ENCODE results near the gene MUL1.

The MUL1 gene

GRCh38 chr1:20480243-20480944 is 27.6 kb downstream of the MUL1 start:
- H3K27me3 ChIP-seq (ENCODE audit: control insufficient read depth, insufficient read depth, low read length, poor library complexity, severe bottlenecking): peaks cover 38% of the 10 kb centered on the region
- 79% methylated on average over 10 of the region's 10 CpGs for WGBS, 2 experiments
- no peaks in the 10 kb centered on the region for H3K9me3 ChIP-seq (ENCODE audit: control insufficient read depth, low read length)
- no peak overlapping the region for H3K4me3 ChIP-seq (ENCODE audit: insufficient read depth, low read depth, low read length)
- H3K36me3 ChIP-seq (ENCODE audit: control insufficient read depth, insufficient read depth, low read length): no peaks in the 10 kb centered on the region
- H3K4me1 ChIP-seq (ENCODE audit: control insufficient read depth, insufficient read depth, low read length): peaks cover 46% of the 10 kb centered on the region
- no peak overlapping the region for H3K27ac ChIP-seq (ENCODE audit: insufficient read depth, low read depth, low read length, poor library complexity, severe bottlenecking)

- Histone ChIP-seq H3K9me3 (ENCODE audit: control insufficient read depth, low read length) (no peaks in the 10 kb centered on the region), H3K27me3 (ENCODE audit: control insufficient read depth, insufficient read depth, low read length, poor library complexity, severe bottlenecking) (peaks cover 35% of the 10 kb centered on the region), H3K4me3 (ENCODE audit: insufficient read depth, low read depth, low read length) (no peak overlapping the region), H3K36me3 (ENCODE audit: control insufficient read depth, insufficient read depth, low read length) (no peaks in the 10 kb centered on the region), H3K27ac (ENCODE audit: insufficient read depth, low read depth, low read length, poor library complexity, severe bottlenecking) (no peak overlapping the region), H3K4me1 (ENCODE audit: control insufficient read depth, insufficient read depth, low read length) (peaks cover 49% of the 10 kb centered on the region)
- WGBS, 2 experiments: 95 to 97% methylated on average over 4 of the region's 4 CpGs
These were observed 28.1 kb downstream of the MUL1 start for GRCh38 chr1:20479840-20480239.

- Histone ChIP-seq H3K36me3 (ENCODE audit: control insufficient read depth, insufficient read depth, low read length) (no peaks in the 10 kb centered on the region), H3K27ac (ENCODE audit: insufficient read depth, low read depth, low read length, poor library complexity, severe bottlenecking) (no peak overlapping the region), H3K4me1 (ENCODE audit: control insufficient read depth, insufficient read depth, low read length) (peaks cover 47% of the 10 kb centered on the region), H3K9me3 (ENCODE audit: control insufficient read depth, low read length) (no peaks in the 10 kb centered on the region), H3K4me3 (ENCODE audit: insufficient read depth, low read depth, low read length) (no peak overlapping the region), H3K27me3 (ENCODE audit: control insufficient read depth, insufficient read depth, low read length, poor library complexity, severe bottlenecking) (peaks cover 20% of the 10 kb centered on the region)
- WGBS, 2 experiments: 86 to 95% methylated on average over 5 of the region's 5 CpGs
These were observed 29.8 kb downstream of the MUL1 start for GRCh38 chr1:20478057-20478635.

- Histone ChIP-seq H3K4me3 (ENCODE audit: insufficient read depth, low read depth, low read length) (no peak overlapping the region), H3K9me3 (ENCODE audit: control insufficient read depth, low read length) (no peaks in the 10 kb centered on the region), H3K27me3 (ENCODE audit: control insufficient read depth, insufficient read depth, low read length, poor library complexity, severe bottlenecking) (peaks cover 20% of the 10 kb centered on the region), H3K36me3 (ENCODE audit: control insufficient read depth, insufficient read depth, low read length) (no peaks in the 10 kb centered on the region), H3K27ac (ENCODE audit: insufficient read depth, low read depth, low read length, poor library complexity, severe bottlenecking) (no peak overlapping the region), H3K4me1 (ENCODE audit: control insufficient read depth, insufficient read depth, low read length) (peaks cover 47% of the 10 kb centered on the region)
- WGBS, 2 experiments: 80 to 83% methylated on average over 10 of the region's 10 CpGs
These were observed 30.4 kb downstream of the MUL1 start for GRCh38 chr1:20477348-20478056.

GRCh38 chr1:20476265-20477038 is 31.5 kb downstream of the MUL1 start:
- 27 to 28% methylated on average over 33 of the region's 33 CpGs for WGBS, 2 experiments
- H3K27ac ChIP-seq (ENCODE audit: insufficient read depth, low read depth, low read length, poor library complexity, severe bottlenecking): no peak overlapping the region
- H3K4me1 ChIP-seq (ENCODE audit: control insufficient read depth, insufficient read depth, low read length): peaks cover 41% of the 10 kb centered on the region
- H3K36me3 ChIP-seq (ENCODE audit: control insufficient read depth, insufficient read depth, low read length): no peaks in the 10 kb centered on the region
- no peak overlapping the region for H3K4me3 ChIP-seq (ENCODE audit: insufficient read depth, low read depth, low read length)
- no peaks in the 10 kb centered on the region for H3K9me3 ChIP-seq (ENCODE audit: control insufficient read depth, low read length)
- peaks cover 20% of the 10 kb centered on the region for H3K27me3 ChIP-seq (ENCODE audit: control insufficient read depth, insufficient read depth, low read length, poor library complexity, severe bottlenecking)

GRCh38 chr1:20474996-20475395 is 33.0 kb downstream of the MUL1 start:
- Histone ChIP-seq H3K4me3 (ENCODE audit: insufficient read depth, low read depth, low read length) (no peak overlapping the region), H3K27ac (ENCODE audit: insufficient read depth, low read depth, low read length, poor library complexity, severe bottlenecking) (no peak overlapping the region), H3K36me3 (ENCODE audit: control insufficient read depth, insufficient read depth, low read length) (no peaks in the 10 kb centered on the region), H3K27me3 (ENCODE audit: control insufficient read depth, insufficient read depth, low read length, poor library complexity, severe bottlenecking) (peaks cover 20% of the 10 kb centered on the region), H3K9me3 (ENCODE audit: control insufficient read depth, low read length) (no peaks in the 10 kb centered on the region), H3K4me1 (ENCODE audit: control insufficient read depth, insufficient read depth, low read length) (peaks cover 27% of the 10 kb centered on the region)
- WGBS, 2 experiments: 76 to 83% methylated on average over 7 of the region's 7 CpGs

GRCh38 chr1:20474333-20474975 is 33.5 kb downstream of the MUL1 start:
- no peaks in the 10 kb centered on the region for H3K9me3 ChIP-seq (ENCODE audit: control insufficient read depth, low read length)
- H3K4me3 ChIP-seq (ENCODE audit: insufficient read depth, low read depth, low read length): no peak overlapping the region
- no peak overlapping the region for H3K27ac ChIP-seq (ENCODE audit: insufficient read depth, low read depth, low read length, poor library complexity, severe bottlenecking)
- peaks cover 20% of the 10 kb centered on the region for H3K27me3 ChIP-seq (ENCODE audit: control insufficient read depth, insufficient read depth, low read length, poor library complexity, severe bottlenecking)
- H3K36me3 ChIP-seq (ENCODE audit: control insufficient read depth, insufficient read depth, low read length): no peaks in the 10 kb centered on the region
- peaks cover 21% of the 10 kb centered on the region for H3K4me1 ChIP-seq (ENCODE audit: control insufficient read depth, insufficient read depth, low read length)
- WGBS, 2 experiments: 88 to 91% methylated on average over 2 of the region's 2 CpGs

- H3K4me1 ChIP-seq (ENCODE audit: control insufficient read depth, insufficient read depth, low read length): peaks cover 18% of the 10 kb centered on the region
These were observed 34.1 kb downstream of the MUL1 start for GRCh38 chr1:20473894-20474293.

GRCh38 chr1:20472860-20473711 is 34.9 kb downstream of the MUL1 start:
- Histone ChIP-seq H3K27ac (ENCODE audit: insufficient read depth, low read depth, low read length, poor library complexity, severe bottlenecking) (no peak overlapping the region), H3K4me3 (ENCODE audit: insufficient read depth, low read depth, low read length) (peak overlapping the region; percentile 10), H3K27me3 (ENCODE audit: control insufficient read depth, insufficient read depth, low read length, poor library complexity, severe bottlenecking) (peaks cover 16% of the 10 kb centered on the region), H3K9me3 (ENCODE audit: control insufficient read depth, low read length) (no peaks in the 10 kb centered on the region), H3K36me3 (ENCODE audit: control insufficient read depth, insufficient read depth, low read length) (no peaks in the 10 kb centered on the region), H3K4me1 (ENCODE audit: control insufficient read depth, insufficient read depth, low read length) (peaks cover 18% of the 10 kb centered on the region)
- WGBS, 2 experiments: 34 to 36% methylated on average over 28 of the region's 28 CpGs

More at GRCh38 chr1:20473894-20474293, 34.1 kb downstream of the MUL1 start:
- Histone ChIP-seq H3K36me3 (ENCODE audit: control insufficient read depth, insufficient read depth, low read length) (no peaks in the 10 kb centered on the region), H3K27ac (ENCODE audit: insufficient read depth, low read depth, low read length, poor library complexity, severe bottlenecking) (no peak overlapping the region), H3K9me3 (ENCODE audit: control insufficient read depth, low read length) (no peaks in the 10 kb centered on the region), H3K4me3 (ENCODE audit: insufficient read depth, low read depth, low read length) (no peak overlapping the region), H3K27me3 (ENCODE audit: control insufficient read depth, insufficient read depth, low read length, poor library complexity, severe bottlenecking) (peaks cover 20% of the 10 kb centered on the region)
- 92 to 95% methylated on average over 3 to 4 of the region's 4 CpGs for WGBS, 2 experiments

Data from ectodermal cell (in vitro differentiated cells).